ENCODE results near the gene PLBD2. TPM values are rescaled to one million over a fixed set of nuclear protein-coding genes. Genes with fewer than 3 reads are reported as not detected.

PLBD2 gene
- total and polyA plus RNA-seq, 9 of the 15 experiments (the other 6 are each of a cell fraction or from before 2014, with no cell fraction given) = 2.4 to 37.4 (median 6.0) TPM

- Histone ChIP-seq H3K27ac (ENCODE audit: extremely low read depth, low read depth, low read length) (no peak overlapping the region), H3K9ac (ENCODE audit: insufficient read depth in 1 of 2, low read depth in 2 of 2, low read length in 2 of 2) (no peak overlapping the region), H2AFZ (ENCODE audit: low read depth, low read length) (no peak overlapping the region), H3K27me3 (ENCODE audit: control insufficient read depth in 2 of 2, insufficient read depth in 2 of 2, low read length in 2 of 2) (no peaks in the 10 kb centered on the region), H3K4me1 (replicated peaks in 1 of 2; ENCODE audit: control insufficient read depth in 2 of 2, insufficient read depth in 2 of 2, low read length in 2 of 2) (peaks cover 14 to 19% of the 10 kb centered on the region in 2 experiments), H3K36me3 (ENCODE audit: control insufficient read depth, insufficient read depth, low read length) (no peaks in the 10 kb centered on the region), H3K4me2 (ENCODE audit: insufficient read depth, low read length) (no peak overlapping the region), H3K9me1 (ENCODE audit: control insufficient read depth, insufficient read depth, low read length) (no peaks in the 10 kb centered on the region), H3K79me2 (ENCODE audit: control insufficient read depth, insufficient read depth, low read length) (no peaks in the 10 kb centered on the region), H3K9me3 (replicated peaks; ENCODE audit: control insufficient read depth, insufficient read depth, low read depth, low read length) (no peaks in the 10 kb centered on the region), H4K20me1 (replicated peaks; ENCODE audit: control insufficient read depth, insufficient read depth, low read length) (no peaks in the 10 kb centered on the region), H3K4me3 (no peak overlapping the region)
- peak; percentile 45 for TF ChIP-seq PRDM10 (IDR thresholded peaks at IDR 0.05; ENCODE audit: partially characterized antibody)
- no peak for TF ChIP-seq TFAP4 (CRISPR knock-in tag; IDR thresholded peaks at IDR 0.05; ENCODE audit: borderline replicate concordance)
- peak; percentile 94 for TF ChIP-seq RBM25 (IDR thresholded peaks at IDR 0.05; ENCODE audit: low read depth, low read length, severe bottlenecking)
- no peak for TF ChIP-seq CBFB (CRISPR knock-in tag; IDR thresholded peaks at IDR 0.05)
- 0 out of 2 replicates have a peak, but pooled peaks have one; percentile 14 for TF ChIP-seq ATF3 (IDR thresholded peaks at IDR 0.05)
- no peak for TF ChIP-seq ATF3 (CRISPR knock-in tag; conservative IDR thresholded peaks at IDR 0.05)
- peak; percentile 68 for TF ChIP-seq ZFP36 (IDR thresholded peaks at IDR 0.05; ENCODE audit: low read depth, low read length, partially characterized antibody)
- TF ChIP-seq KDM1A (IDR thresholded peaks at IDR 0.05) = peak in 1 of 2 experiments; percentile 65; a peak in 2 of 4 replicates
- peak; percentile 63; the same call in 1 of the 2 replicates for TF ChIP-seq BCOR (IDR thresholded peaks at IDR 0.05)
- intact Hi-C loops (cut with micrococcal nuclease) (no loop called here), in situ Hi-C loops (cut with MboI) (no loop called here)
- no TSS peak for BruUV-seq (replicated peaks)
- ATAC-seq = no peak
- DNase-seq (ENCODE audit: extremely low read depth in 1 of 4, low spot score in 3 of 4) = no peak
- no peak for FAIRE-seq
- ChIA-PET CTCF (ENCODE audit: low intra/inter-chr PET ratio) (no interaction called here), POLR2A (interaction anchor here (1.8 kb wide), 1 partner anchor 16 kb away, joined by 3 read pairs; the partner anchor contains the start of gene SLC8B1)
These were observed 7.3 kb upstream of the PLBD2 start for GRCh38 chr12:113351089-113351488.

Measured in K562 (cell line).